Measurements from ENCODE around the gene DLGAP4. TPM values are rescaled to one million over a fixed set of nuclear protein-coding genes. Genes with fewer than 3 reads are reported as not detected.
A peak's percentile ranks its signal among the peaks of the same experiment; 100 is the strongest.

DLGAP4 gene
- total RNA-seq, 2 donors from 2014 or later, result 34.8 to 83.7 TPM

- H3K36me3 Mint-ChIP-seq (ENCODE audit: low read depth), result no peaks in the 10 kb centered on the region
- H3K4me3 Mint-ChIP-seq, result no peak overlapping the region
- H3K4me1 Mint-ChIP-seq, result peaks cover 4% of the 10 kb centered on the region
- no peaks in the 10 kb centered on the region for H3K9me3 Mint-ChIP-seq
- ATAC-seq (replicated peaks), result peak; percentile 52
- H3K27ac Mint-ChIP-seq, result no peak overlapping the region
- H3K27me3 Mint-ChIP-seq, result peaks cover 38% of the 10 kb centered on the region
Measured at GRCh38 chr20:36399147-36399968, 93.2 kb downstream of the DLGAP4 start.

GRCh38 chr20:36399969-36400545 lies 93.9 kb downstream of the DLGAP4 start:
- Mint-ChIP-seq H3K4me1 (peaks cover 4% of the 10 kb centered on the region), H3K4me3 (no peak overlapping the region), H3K9me3 (no peaks in the 10 kb centered on the region), H3K36me3 (ENCODE audit: low read depth) (no peaks in the 10 kb centered on the region), H3K27me3 (peaks cover 35% of the 10 kb centered on the region), H3K27ac (no peak overlapping the region)
- ATAC-seq (replicated peaks), result no peak

GRCh38 chr20:36400909-36401735 lies 95.0 kb downstream of the DLGAP4 start:
- Mint-ChIP-seq H3K27me3 (peaks cover 34% of the 10 kb centered on the region), H3K4me1 (peaks cover 4% of the 10 kb centered on the region), H3K9me3 (no peaks in the 10 kb centered on the region), H3K36me3 (ENCODE audit: low read depth) (no peaks in the 10 kb centered on the region), H3K4me3 (no peak overlapping the region), H3K27ac (no peak overlapping the region)
- no peak for ATAC-seq (replicated peaks)

GRCh38 chr20:36402708-36403107 lies 96.6 kb downstream of the DLGAP4 start:
- no peaks in the 10 kb centered on the region for H3K36me3 Mint-ChIP-seq (ENCODE audit: low read depth)
- peaks cover 4% of the 10 kb centered on the region for H3K4me1 Mint-ChIP-seq
- no peak overlapping the region for H3K4me3 Mint-ChIP-seq
- H3K9me3 Mint-ChIP-seq, result no peaks in the 10 kb centered on the region
- H3K27ac Mint-ChIP-seq, result no peak overlapping the region
- ATAC-seq (replicated peaks), result no peak
- peaks cover 34% of the 10 kb centered on the region for H3K27me3 Mint-ChIP-seq

GRCh38 chr20:36404435-36404978 lies 98.4 kb downstream of the DLGAP4 start:
- no peak for ATAC-seq (replicated peaks)
- Mint-ChIP-seq H3K27me3 (peaks cover 29% of the 10 kb centered on the region), H3K9me3 (no peaks in the 10 kb centered on the region), H3K27ac (no peak overlapping the region), H3K4me1 (peaks cover 4% of the 10 kb centered on the region), H3K36me3 (ENCODE audit: low read depth) (no peaks in the 10 kb centered on the region), H3K4me3 (no peak overlapping the region)

- ATAC-seq (replicated peaks), result no peak
- peaks cover 3% of the 10 kb centered on the region for H3K4me1 Mint-ChIP-seq
- no peaks in the 10 kb centered on the region for H3K9me3 Mint-ChIP-seq
- H3K27ac Mint-ChIP-seq, result no peak overlapping the region
- no peak overlapping the region for H3K4me3 Mint-ChIP-seq
- peaks cover 27% of the 10 kb centered on the region for H3K27me3 Mint-ChIP-seq
- H3K36me3 Mint-ChIP-seq (ENCODE audit: low read depth), result no peaks in the 10 kb centered on the region
Measured at GRCh38 chr20:36405255-36405654, 99.1 kb downstream of the DLGAP4 start.

- H3K36me3 Mint-ChIP-seq (ENCODE audit: low read depth), result no peaks in the 10 kb centered on the region
- H3K4me1 Mint-ChIP-seq, result no peaks in the 10 kb centered on the region
- H3K4me3 Mint-ChIP-seq, result no peak overlapping the region
- H3K27ac Mint-ChIP-seq, result no peak overlapping the region
- H3K9me3 Mint-ChIP-seq, result no peaks in the 10 kb centered on the region
- no peak for ATAC-seq (replicated peaks)
- peaks cover 13% of the 10 kb centered on the region for H3K27me3 Mint-ChIP-seq
Measured at GRCh38 chr20:36407199-36407733, 101.1 kb downstream of the DLGAP4 start.

- Mint-ChIP-seq H3K27me3 (peaks cover 6% of the 10 kb centered on the region), H3K27ac (no peak overlapping the region), H3K4me3 (no peak overlapping the region), H3K4me1 (no peaks in the 10 kb centered on the region), H3K36me3 (ENCODE audit: low read depth) (no peaks in the 10 kb centered on the region), H3K9me3 (no peaks in the 10 kb centered on the region)
- no peak for ATAC-seq (replicated peaks)
Measured at GRCh38 chr20:36408219-36408618, 102.1 kb downstream of the DLGAP4 start.

- no peak for ATAC-seq (replicated peaks)
- H3K27me3 Mint-ChIP-seq, result peaks cover 2% of the 10 kb centered on the region
- no peaks in the 10 kb centered on the region for H3K4me1 Mint-ChIP-seq
- H3K4me3 Mint-ChIP-seq, result no peak overlapping the region
- H3K9me3 Mint-ChIP-seq, result no peaks in the 10 kb centered on the region
- no peaks in the 10 kb centered on the region for H3K36me3 Mint-ChIP-seq (ENCODE audit: low read depth)
- H3K27ac Mint-ChIP-seq, result no peak overlapping the region
Measured at GRCh38 chr20:36411861-36412454, 105.8 kb downstream of the DLGAP4 start.

- ATAC-seq (replicated peaks), result no peak
- Mint-ChIP-seq H3K4me1 (no peaks in the 10 kb centered on the region), H3K27me3 (peaks cover 14% of the 10 kb centered on the region), H3K27ac (no peak overlapping the region), H3K4me3 (no peak overlapping the region), H3K9me3 (no peaks in the 10 kb centered on the region), H3K36me3 (ENCODE audit: low read depth) (no peaks in the 10 kb centered on the region)
Measured at GRCh38 chr20:36415475-36416002, 109.4 kb downstream of the DLGAP4 start.

GRCh38 chr20:36418711-36419110 lies 112.6 kb downstream of the DLGAP4 start:
- H3K9me3 Mint-ChIP-seq, result no peaks in the 10 kb centered on the region
- no peak overlapping the region for H3K4me3 Mint-ChIP-seq
- peaks cover 19% of the 10 kb centered on the region for H3K27me3 Mint-ChIP-seq
- no peak overlapping the region for H3K27ac Mint-ChIP-seq
- no peaks in the 10 kb centered on the region for H3K36me3 Mint-ChIP-seq (ENCODE audit: low read depth)
- H3K4me1 Mint-ChIP-seq, result no peaks in the 10 kb centered on the region
- no peak for ATAC-seq (replicated peaks)

GRCh38 chr20:36421641-36422040 lies 115.5 kb downstream of the DLGAP4 start:
- ATAC-seq (replicated peaks), result no peak
- Mint-ChIP-seq H3K4me1 (no peaks in the 10 kb centered on the region), H3K9me3 (no peaks in the 10 kb centered on the region), H3K27ac (no peak overlapping the region), H3K4me3 (no peak overlapping the region), H3K36me3 (ENCODE audit: low read depth) (no peaks in the 10 kb centered on the region), H3K27me3 (peaks cover 19% of the 10 kb centered on the region)

GRCh38 chr20:36424314-36424713 lies 118.2 kb downstream of the DLGAP4 start:
- Mint-ChIP-seq H3K36me3 (ENCODE audit: low read depth) (no peaks in the 10 kb centered on the region), H3K27ac (no peak overlapping the region), H3K27me3 (peaks cover 15% of the 10 kb centered on the region), H3K4me1 (no peaks in the 10 kb centered on the region), H3K4me3 (no peak overlapping the region), H3K9me3 (no peaks in the 10 kb centered on the region)
- no peak for ATAC-seq (replicated peaks)

- ATAC-seq (replicated peaks), result no peak
- Mint-ChIP-seq H3K27ac (no peak overlapping the region), H3K9me3 (no peaks in the 10 kb centered on the region), H3K36me3 (ENCODE audit: low read depth) (no peaks in the 10 kb centered on the region), H3K4me3 (no peak overlapping the region), H3K27me3 (peaks cover 7% of the 10 kb centered on the region), H3K4me1 (no peaks in the 10 kb centered on the region)
Measured at GRCh38 chr20:36425166-36425565, 119.0 kb downstream of the DLGAP4 start.

Data from activated T-helper 17 cell treated with anti-CD3 and anti-CD28 coated beads, Interleukin-2, amount 50 U/mL, for 72 hours (primary cell).